H1 (cell line): ENCODE data around the gene PAXX. TPM values are rescaled to one million over a fixed set of nuclear protein-coding genes. Genes with fewer than 3 reads are reported as not detected.

Experiments used
- CTCF ChIA-PET: fragments of 300-600 bp; sonication (Branson Sonifier 250); formaldehyde crosslinking; loops from one replicate; lab custom pipeline; 2021; ENCODE audit not compliant: partially characterized antibody; lab: Charles Lee
- POLR2A ChIA-PET: fragments of 300-600 bp; sonication (Branson Sonifier 250); formaldehyde crosslinking; loops from one replicate; lab custom pipeline; 2021; ENCODE audit warnings: inconsistent platforms; ENCODE audit not compliant: partially characterized antibody; lab: Charles Lee
- DNase-seq, 2 experiments: peaks; one replicate each; pipeline versions ENCODE4 v3.0.0 to v3.0.0-alpha.2; 2010 to 2022; ENCODE audit warnings: low spot score in 2 of 2, low read depth in 1 of 2, mixed read lengths in 1 of 2
- FAIRE-seq: peaks from 2 replicates; lab custom pipeline; 2011; peaks lifted over from hg19 to GRCh38; lab: Jason Lieb, UNC
- H2AFZ ChIP-seq: 2 replicates; pipeline ENCODE4 v1.8.1; 2012; ENCODE audit warnings: low read length, inconsistent platforms
- H2AK5ac ChIP-seq: 2 replicates; pipeline ENCODE4 v1.6.1; 2013; ENCODE audit warnings: low read depth, low read length
- H2BK120ac ChIP-seq: replicated peaks from 2 replicates; pipeline ENCODE3; 2013; ENCODE audit warnings: low read depth, low read length, inconsistent platforms
- H2BK12ac ChIP-seq: 2 replicates; pipeline ENCODE4 v1.6.1; 2013; ENCODE audit warnings: low read depth, low read length
- H2BK15ac ChIP-seq: 2 replicates; pipeline ENCODE4 v1.6.1; 2013; ENCODE audit warnings: low read length
- H2BK20ac ChIP-seq: 2 replicates; pipeline ENCODE4 v1.6.1; 2013; ENCODE audit warnings: low read length
- H2BK5ac ChIP-seq: 2 replicates; pipeline ENCODE4 v1.6.1; 2013; ENCODE audit warnings: low read depth, low read length
- H3K14ac ChIP-seq: 2 replicates; pipeline ENCODE4 v1.6.1; 2013; ENCODE audit warnings: inconsistent platforms; ENCODE audit not compliant: insufficient read length
- H3K18ac ChIP-seq: 2 replicates; pipeline ENCODE4 v1.6.1; 2013; ENCODE audit warnings: low read length; ENCODE audit errors: extremely low read depth
- H3K23ac ChIP-seq: 2 replicates; pipeline ENCODE4 v1.6.1; 2013; ENCODE audit warnings: inconsistent platforms; ENCODE audit not compliant: insufficient read length
- H3K23me2 ChIP-seq: 2 replicates; pipeline ENCODE4 v1.6.1; 2013; ENCODE audit warnings: low read depth, low read length
- H3K27ac ChIP-seq: 2 replicates; pipeline ENCODE4 v1.6.1; 2011; ENCODE audit warnings: low read depth, low read length, inconsistent platforms
- H3K27me3 ChIP-seq, 4 experiments: replicated peaks in 1 of 4; 1 replicate in 1 of 4; 2 replicates in 3 of 4; pipeline versions ENCODE4 v1.6.1 to v1.8.1; 2011 to 2013; ENCODE audit warnings: low read length in 3 of 4, mild to moderate bottlenecking in 3 of 4, inconsistent platforms in 2 of 4, mixed read lengths in 2 of 4, moderate library complexity in 1 of 4; ENCODE audit not compliant: control insufficient read depth in 3 of 4, insufficient read depth in 3 of 4; ENCODE audit errors: extremely low read depth in 1 of 4
- H3K36me3 ChIP-seq, 4 experiments: 2 replicates each; pipeline versions ENCODE4 v1.6.1 to v1.8.1; 2011 to 2013; ENCODE audit warnings: mild to moderate bottlenecking in 4 of 4, low read length in 3 of 4, moderate library complexity in 2 of 4, control low read depth in 1 of 4, inconsistent platforms in 1 of 4; ENCODE audit not compliant: insufficient read depth in 4 of 4, control insufficient read depth in 2 of 4
- H3K4ac ChIP-seq: replicated peaks from 2 replicates; pipeline ENCODE3; 2013; ENCODE audit warnings: low read length, low read depth, mixed read lengths, inconsistent platforms; ENCODE audit not compliant: insufficient read length
- H3K4me1 ChIP-seq, 4 experiments: replicated peaks in 1 of 4; 1 replicate in 1 of 4; 2 replicates in 3 of 4; pipeline versions ENCODE4 v1.6.1 to v1.8.1; 2011 to 2013; ENCODE audit warnings: low read length in 3 of 4, inconsistent platforms in 2 of 4, mixed read lengths in 1 of 4; ENCODE audit not compliant: insufficient read depth in 4 of 4, control insufficient read depth in 3 of 4
- H3K4me2 ChIP-seq, 2 experiments: 2 replicates each; pipeline versions ENCODE4 v1.6.1 to v1.8.1; 2011 to 2013; ENCODE audit warnings: low read depth in 2 of 2, low read length in 2 of 2, control low read depth in 1 of 2, inconsistent platforms in 1 of 2, mild to moderate bottlenecking in 1 of 2; ENCODE audit not compliant: insufficient read depth in 1 of 2
- H3K4me3 ChIP-seq, 4 experiments: fragments of 200-600, 300-600 bp in 1 of 4; sonication (generic), shearing (Covaris generic), sonication (Bioruptor Twin) in 1 of 4; 2 replicates each; pipeline versions ENCODE4 v1.5.1 to v1.8.1; 2011 to 2016; ENCODE audit warnings: low read length in 4 of 4, low read depth in 3 of 4, control low read depth in 2 of 4, inconsistent platforms in 2 of 4, mild to moderate bottlenecking in 2 of 4, mixed read lengths in 1 of 4, moderate library complexity in 1 of 4; ENCODE audit not compliant: insufficient read depth in 2 of 4; ENCODE audit errors: extremely low read depth in 1 of 4
- H3K56ac ChIP-seq: replicated peaks from 2 replicates; pipeline ENCODE3; 2013; ENCODE audit warnings: low read depth, mild to moderate bottlenecking, mixed read lengths, low read length, inconsistent platforms; ENCODE audit not compliant: insufficient read length
- H3K79me1 ChIP-seq: 2 replicates; pipeline ENCODE4 v1.6.1; 2013; ENCODE audit warnings: low read depth, low read length, control low read depth
- H3K79me2 ChIP-seq, 2 experiments: 2 replicates each; pipeline versions ENCODE4 v1.6.1 to v1.8.1; 2012 to 2013; ENCODE audit warnings: low read length in 2 of 2, mild to moderate bottlenecking in 2 of 2, inconsistent platforms in 1 of 2; ENCODE audit not compliant: insufficient read depth in 2 of 2, control insufficient read depth in 1 of 2
- H3K9ac ChIP-seq, 4 experiments: replicated peaks in 1 of 4; 1 replicate in 1 of 4; 2 replicates in 3 of 4; pipeline versions ENCODE4 v1.6.1 to v1.8.1; 2011 to 2013; ENCODE audit warnings: low read depth in 3 of 4, low read length in 3 of 4, control low read depth in 2 of 4, mild to moderate bottlenecking in 2 of 4, moderate library complexity in 2 of 4, inconsistent platforms in 1 of 4; ENCODE audit errors: extremely low read depth in 1 of 4
- H3K9me3 ChIP-seq, 2 experiments: 2 replicates each; pipeline versions ENCODE4 v1.6.1 to v1.8.1; 2012 to 2013; ENCODE audit warnings: mild to moderate bottlenecking in 2 of 2, moderate library complexity in 2 of 2, control low read depth in 1 of 2, inconsistent platforms in 1 of 2, low read depth in 1 of 2, low read length in 1 of 2, mixed read lengths in 1 of 2; ENCODE audit not compliant: insufficient read depth in 2 of 2
- H4K20me1 ChIP-seq, 2 experiments: replicated peaks in 1 of 2; 2 replicates each; pipeline versions ENCODE3 to v1.8.1; 2011 to 2013; ENCODE audit warnings: inconsistent platforms in 2 of 2, low read length in 2 of 2, mild to moderate bottlenecking in 1 of 2; ENCODE audit not compliant: insufficient read depth in 2 of 2, control insufficient read depth in 1 of 2
- H4K5ac ChIP-seq: 2 replicates; pipeline ENCODE4 v1.6.1; 2013; ENCODE audit warnings: low read length, low read depth, mixed read lengths, inconsistent platforms; ENCODE audit not compliant: insufficient read length
- H4K8ac ChIP-seq: 2 replicates; pipeline ENCODE4 v1.8.0; 2013; ENCODE audit warnings: mild to moderate bottlenecking, moderate library complexity, low read length, inconsistent platforms; ENCODE audit not compliant: insufficient read depth; ENCODE audit errors: extremely low read depth
- H4K91ac ChIP-seq: replicated peaks from 2 replicates; pipeline ENCODE3; 2013; ENCODE audit warnings: low read length, mixed read lengths, inconsistent platforms; ENCODE audit not compliant: insufficient read length
- FOSL1 ChIP-seq: IDR thresholded peaks from 2 replicates; pipeline ENCODE4 v1.6.1; 2011; ENCODE audit warnings: mild to moderate bottlenecking, low read depth, low read length, moderate library complexity; ENCODE audit not compliant: insufficient read depth
- HDAC6 ChIP-seq: IDR thresholded peaks from one replicate; pipeline ENCODE4 v1.7.1; 2012; ENCODE audit warnings: low read depth, mild to moderate bottlenecking, inconsistent platforms, low read length, moderate library complexity
- JUND ChIP-seq: IDR thresholded peaks from 2 replicates; pipeline ENCODE4 v1.6.1; 2011; ENCODE audit warnings: mild to moderate bottlenecking, improper control_type of control experiment, low read length
- KDM4A ChIP-seq: IDR thresholded peaks from one replicate; pipeline ENCODE4 v1.7.1; 2012; ENCODE audit warnings: low read depth, mild to moderate bottlenecking, moderate library complexity, low read length, inconsistent platforms; ENCODE audit not compliant: severe bottlenecking
- RAD21 ChIP-seq, 2 experiments: IDR thresholded peaks in 1 of 2; conservative IDR thresholded peaks in 1 of 2; 2 replicates each; pipeline ENCODE4 v1.6.1; 2011; ENCODE audit warnings: low read depth in 2 of 2, low read length in 2 of 2, improper control_type of control experiment in 1 of 2, inconsistent platforms in 1 of 2, mild to moderate bottlenecking in 1 of 2, moderate library complexity in 1 of 2
- RBBP5 ChIP-seq: IDR thresholded peaks from 2 replicates; pipeline ENCODE4 v1.7.1; 2012; ENCODE audit warnings: low read depth, mild to moderate bottlenecking, inconsistent platforms, low read length, moderate library complexity, borderline replicate concordance
- TAF7 ChIP-seq: optimal IDR thresholded peaks from 2 replicates; pipeline ENCODE3; 2011; ENCODE audit warnings: low read depth, mild to moderate bottlenecking, inconsistent platforms, low read length, moderate library complexity, borderline replicate concordance
- TCF12 ChIP-seq: IDR thresholded peaks from 2 replicates; pipeline ENCODE4 v1.6.1; 2011; ENCODE audit warnings: low read depth, mild to moderate bottlenecking, low read length
- USF2 ChIP-seq: IDR thresholded peaks from 2 replicates; pipeline ENCODE4 v1.6.1; 2011; ENCODE audit warnings: low read length, improper control_type of control experiment
- WGBS, 2 experiments: shearing (Covaris generic) in 1 of 2; methylation state at CpG; one replicate each; pipeline versions ENCODE4 v1.1.6 to v1.1.7; 2013 to 2015; ENCODE audit warnings: low lambda C conversion rate in 2 of 2, mixed read lengths in 2 of 2, inconsistent platforms in 1 of 2, low coverage in 1 of 2, missing lambda C conversion rate in 1 of 2; ENCODE audit not compliant: insufficient replicate concordance in 2 of 2, insufficient coverage in 1 of 2, insufficient read length in 1 of 2; ENCODE audit errors: extremely low coverage in 1 of 2, missing lambda C conversion rate in 1 of 2; 5-methylcytosine and 5-hydroxymethylcytosine counted together
- polyA plus RNA-seq, 7 experiments: library from polyadenylated mRNA; depleted of rRNA in 3 of 7; stranded (reverse) in 5 of 7; unstranded in 2 of 7; fragments of >200 nt in 5 of 7; fragments of 200-250 nt in 2 of 7; gene quantifications; 1 replicate in 5 of 7; 2 replicates in 1 of 7; 4 replicates in 1 of 7; pipeline versions ENCODE4 v1.2.1 to v1.2.3, GENCODE V29; 2011 to 2013; ENCODE audit warnings: missing spikeins in 2 of 7, mixed read lengths in 2 of 7
- total RNA-seq: library from RNA; stranded (reverse); fragmentation: NEBNext Ultra II Directional; extraction: Animal tissue kit (Norgen Biotek cat#: 25700); gene quantifications from 2 replicates; pipeline ENCODE4 v1.2.1, GENCODE V29; 2021

The PAXX gene
- total and polyA plus RNA-seq, 2 of the 8 experiments (the other 6 are each of a cell fraction or from before 2014, with no cell fraction given): 43.4 to 45.9 TPM

GRCh38 chr9:136946228-136947027 is 45.8 kb upstream of the PAXX start:
- Histone ChIP-seq H4K8ac (peak overlapping the region; percentile 44; the same call in 1 of the 2 replicates), H3K4me2 (no peak overlapping the region), H2BK120ac (no peak overlapping the region), H2BK15ac (0 out of 2 replicates have a peak overlapping the region, but pooled peaks have one; percentile 16), H3K36me3 (peaks cover 3 to 16% (median 7%) of the 10 kb centered on the region in 4 experiments; a peak in 6 of 8 replicates), H2AK5ac (no peak overlapping the region), H3K56ac (no peak overlapping the region), H3K9ac (no peak overlapping the region), H2BK5ac (no peak overlapping the region), H3K9me3 (no peaks in the 10 kb centered on the region), H2BK12ac (0 out of 2 replicates have a peak overlapping the region, but pooled peaks have one; percentile 9), H3K14ac (no peak overlapping the region), H3K27ac (no peak overlapping the region), H2BK20ac (no peak overlapping the region), H3K18ac (no peak overlapping the region), H3K27me3 (no peaks in the 10 kb centered on the region), H3K4me3 (no peak overlapping the region), H4K91ac (no peak overlapping the region), H2AFZ (no peak overlapping the region), H3K4ac (no peak overlapping the region), H4K5ac (no peak overlapping the region), H3K79me1 (no peaks in the 10 kb centered on the region), H3K23ac (no peak overlapping the region), H3K4me1 (peaks cover 0 to 25% (median 17%) of the 10 kb centered on the region in 4 experiments; a peak in 5 of 7 replicates), H4K20me1 (peaks cover 5 to 12% of the 10 kb centered on the region in 2 experiments), H3K23me2 (peaks cover 8% of the 10 kb centered on the region; the same call in 1 of the 2 replicates), H3K79me2 (peaks cover 0 to 3% of the 10 kb centered on the region in 2 experiments; a peak in 1 of 4 replicates)
- POLR2A ChIA-PET: no interaction called here
- WGBS, 2 experiments: 93% methylated on average over 24 of the region's 27 CpGs; no CpG with 5 or more reads in 1 of the 2 experiments
- no peak for DNase-seq
- TF ChIP-seq RAD21 (IDR thresholded peaks at IDR 0.05 in 1 of 2, conservative IDR thresholded peaks at IDR 0.05 in 1 of 2; ENCODE audit: low read depth in 2 of 2, low read length in 2 of 2) (no peak), JUND (no peak), RBBP5 (no peak), USF2 (no peak), KDM4A (no peak), TCF12 (no peak), FOSL1 (no peak), TAF7 (no peak), HDAC6 (no peak)
- FAIRE-seq: no peak
- CTCF ChIA-PET: interaction anchor here (0.7 to 4.4 kb wide), 16 partner anchors 9 to 168 kb away, joined by 3 to 63 read pairs (median 6); partner anchors contain the start of genes ABCA2, CLIC3, FUT7 and PAXX
